Adrenal gland (tissue), 12 donors: Measurements from ENCODE around the gene LRP1B. TPM values are rescaled to one million over a fixed set of nuclear protein-coding genes. Genes with fewer than 3 reads are reported as not detected.
"Not testable (repeated sequence)": the region's sequence is repeated elsewhere in the genome, so short reads cannot be mapped to it uniquely, and the experiment has no call there.

ENCODE experiments used
- DNase-seq, 7 donors: peaks; one replicate each; pipeline ENCODE4 v3.0.0-alpha.2; 2019 to 2020
- H3K27ac ChIP-seq, 5 donors: fragments of 200-600 bp; sonication (generic) in 4 of 5; 1 replicate in 3 of 5; 2 replicates in 2 of 5; pipeline versions ENCODE4 v1.5.1 to v1.8.0; 2016 to 2020; ENCODE audit warnings: mild to moderate bottlenecking in 1 of 5
- H3K27me3 ChIP-seq: fragments of 200-600 bp; 2 replicates; pipeline ENCODE4 v1.8.0; 2021
- H3K36me3 ChIP-seq, 2 donors: fragments of 200-600 bp; replicated peaks in 1 of 2; 1 replicate in 1 of 2; 2 replicates in 1 of 2; pipeline versions ENCODE4 v1.5.1 to v1.8.0; 2018 to 2022
- H3K4me1 ChIP-seq, 2 donors: fragments of 200-600 bp; replicated peaks in 1 of 2; 1 replicate in 1 of 2; 2 replicates in 1 of 2; pipeline versions ENCODE4 v1.5.1 to v1.8.0; 2018 to 2021
- H3K4me3 ChIP-seq, 4 donors: fragments of 200-600 bp; sonication (generic) in 3 of 4; one replicate each; pipeline ENCODE4 v1.5.1; 2016 to 2018
- H3K9me3 ChIP-seq, 3 donors: fragments of 200-600 bp; sonication (generic) in 1 of 3; replicated peaks in 1 of 3; 1 replicate in 2 of 3; 2 replicates in 1 of 3; pipeline versions ENCODE4 v1.5.1 to v1.8.0; 2016 to 2021
- POLR2A ChIP-seq, 2 donors: fragments of 450-650 bp; IDR thresholded peaks; one replicate each; pipeline ENCODE4 v1.6.1; 2017; ENCODE audit warnings: antibody characterized with exemption in 2 of 2, mild to moderate bottlenecking in 2 of 2, moderate library complexity in 1 of 2
- WGBS, 4 donors: extraction: QIAGEN DNeasy Blood & Tissue Kit in 2 of 4; methylation state at CpG; one replicate each; pipeline versions ENCODE4 v1.1.5 to v1.1.7; 2013 to 2017; 5-methylcytosine and 5-hydroxymethylcytosine counted together
- intact Hi-C, 2 donors: fragments of 100-400 bp; cut with DNase I; formaldehyde crosslinking; loops; one replicate each; pipeline versions ENCODE4 v1.14.1 to v1.15.0; 2022 to 2023
- polyA plus RNA-seq, 3 donors: library from polyadenylated mRNA; stranded (reverse); fragments of 200-250 nt in 2 of 3; fragments of 350-450 nt in 1 of 3; fragmentation: Illumina TruSeq in 1 of 3; extraction: RNeasy Lipid Tissue Mini Kit (QIAGEN cat#74804) in 1 of 3; gene quantifications; one replicate each; pipeline ENCODE4 v1.2.3, GENCODE V29; 2013 to 2014
- total RNA-seq, 9 donors: library from RNA; depleted of rRNA in 4 of 9; stranded (reverse); fragments of >200 nt in 4 of 9; fragments of 120-200 nt in 1 of 9; fragmentation: NEBNext Ultra II Directional in 1 of 9; extraction: Animal tissue kit (Norgen Biotek cat#: 25700) in 1 of 9; gene quantifications; one replicate each; pipeline versions ENCODE4 v1.1.0 to v1.2.4, GENCODE V29; 2013 to 2023
- TF ChIP-seq, protein P1 (sequence below), 6 experiments: fragments of 450-650 bp in 4 of 6; fragments of 200-600 bp in 2 of 6; sonication (generic) in 1 of 6; IDR thresholded peaks; 1 replicate in 5 of 6; 2 replicates in 1 of 6; pipeline versions ENCODE4 v1.5.1 to v1.8.0; 2016 to 2021; ENCODE audit warnings: antibody characterized with exemption in 6 of 6, mild to moderate bottlenecking in 2 of 6, moderate library complexity in 1 of 6
- donor health status: healthy with polysubstance abuse.
- donor health status: Bipolar disorder and iron deficiency.
- donor health status: DM: yes; HTN: yes; CAD: no.
- donor health status: DM: no; HTN: no; CAD: no.
- donor health status: DM: no; HTN: no; CAD: no.
- donor health status: DM: yes; HTN: yes; CAD: no.

Gene LRP1B
- total and polyA plus RNA-seq, 12 donors: 0.84 to 5.4 (median 2.1) TPM

DNA sequence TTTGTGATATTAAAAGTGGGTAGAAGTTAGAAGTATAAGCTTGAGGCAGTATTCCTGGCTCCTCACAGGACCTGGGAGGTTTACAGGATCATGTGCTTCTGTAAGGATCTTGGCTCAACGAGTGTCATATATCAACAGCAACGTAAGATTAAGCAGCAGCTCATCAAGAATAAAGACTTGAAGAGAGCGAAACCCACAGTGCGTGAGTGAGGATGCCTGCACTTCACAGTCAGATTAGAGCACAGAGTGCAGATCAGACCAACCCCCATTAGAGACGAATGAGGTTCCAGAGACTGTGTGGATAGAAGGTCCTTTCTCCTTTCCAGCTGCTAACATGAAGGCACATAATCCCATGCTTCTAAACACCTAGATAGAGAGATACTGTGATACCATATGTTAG lies 1693.9 kb downstream of the LRP1B start:
- H3K4me1 ChIP-seq: no peaks in the 10 kb centered on the region
- no peaks in the 10 kb centered on the region for H3K36me3 ChIP-seq
- TF ChIP-seq, protein P1, sequence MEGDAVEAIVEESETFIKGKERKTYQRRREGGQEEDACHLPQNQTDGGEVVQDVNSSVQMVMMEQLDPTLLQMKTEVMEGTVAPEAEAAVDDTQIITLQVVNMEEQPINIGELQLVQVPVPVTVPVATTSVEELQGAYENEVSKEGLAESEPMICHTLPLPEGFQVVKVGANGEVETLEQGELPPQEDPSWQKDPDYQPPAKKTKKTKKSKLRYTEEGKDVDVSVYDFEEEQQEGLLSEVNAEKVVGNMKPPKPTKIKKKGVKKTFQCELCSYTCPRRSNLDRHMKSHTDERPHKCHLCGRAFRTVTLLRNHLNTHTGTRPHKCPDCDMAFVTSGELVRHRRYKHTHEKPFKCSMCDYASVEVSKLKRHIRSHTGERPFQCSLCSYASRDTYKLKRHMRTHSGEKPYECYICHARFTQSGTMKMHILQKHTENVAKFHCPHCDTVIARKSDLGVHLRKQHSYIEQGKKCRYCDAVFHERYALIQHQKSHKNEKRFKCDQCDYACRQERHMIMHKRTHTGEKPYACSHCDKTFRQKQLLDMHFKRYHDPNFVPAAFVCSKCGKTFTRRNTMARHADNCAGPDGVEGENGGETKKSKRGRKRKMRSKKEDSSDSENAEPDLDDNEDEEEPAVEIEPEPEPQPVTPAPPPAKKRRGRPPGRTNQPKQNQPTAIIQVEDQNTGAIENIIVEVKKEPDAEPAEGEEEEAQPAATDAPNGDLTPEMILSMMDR (IDR thresholded peaks at IDR 0.05): no peak
- TF ChIP-seq POLR2A (IDR thresholded peaks at IDR 0.05): no peak
- no peaks in the 10 kb centered on the region for H3K9me3 ChIP-seq
- intact Hi-C loops: no loop called here
- no peak for DNase-seq
- WGBS, 4 donors: 74 to 88% (median 77%) methylated on average over 5 of the region's 5 CpGs
- no peak overlapping the region for H3K4me3 ChIP-seq
- H3K27me3 ChIP-seq: no peaks in the 10 kb centered on the region
- H3K27ac ChIP-seq: no peak overlapping the region

- H3K36me3 ChIP-seq, H3K27ac ChIP-seq, H3K4me3 ChIP-seq, intact Hi-C loops, H3K9me3 ChIP-seq, H3K4me1 ChIP-seq, DNase-seq, H3K27me3 ChIP-seq: not testable (repeated sequence)
- 93 to 95% (median 93%) methylated on average over 16 to 18 of the region's 18 CpGs for WGBS, 4 donors
These were observed 1703.8 kb downstream of the LRP1B start for GRCh38 chr2:140427033-140427432.

- Histone ChIP-seq H3K27me3 (no peaks in the 10 kb centered on the region), H3K27ac (no peak overlapping the region), H3K9me3 (no peaks in the 10 kb centered on the region), H3K4me1 (no peaks in the 10 kb centered on the region), H3K36me3 (no peaks in the 10 kb centered on the region), H3K4me3 (no peak overlapping the region)
- no peak for TF ChIP-seq POLR2A (IDR thresholded peaks at IDR 0.05)
- TF ChIP-seq, protein P1 (IDR thresholded peaks at IDR 0.05): no peak
- intact Hi-C loops: no loop called here
- no peak for DNase-seq
- 70 to 85% (median 80%) methylated on average over 2 of the region's 2 CpGs for WGBS, 4 donors
These were observed 1706.3 kb downstream of the LRP1B start for GRCh38 chr2:140424471-140424870.

DNA sequence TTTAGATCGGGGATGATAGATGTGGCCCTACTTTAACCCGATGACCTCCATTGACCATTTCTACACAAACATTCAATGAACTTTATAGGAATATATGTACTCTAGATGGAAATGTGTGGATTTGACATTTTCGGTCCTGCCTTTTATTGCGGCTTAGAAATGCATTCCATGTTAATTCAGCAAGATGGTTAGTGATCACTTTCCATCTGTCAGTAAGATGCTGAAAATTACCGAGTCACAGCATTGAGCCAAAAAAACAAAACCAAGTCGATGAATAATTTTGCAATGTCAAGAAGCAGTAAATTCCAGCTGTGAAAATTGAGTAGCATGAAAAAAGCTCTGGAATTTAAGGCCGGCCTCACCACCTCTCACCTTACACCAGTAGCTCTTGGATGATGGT lies 1708.1 kb downstream of the LRP1B start:
- Histone ChIP-seq H3K9me3 (no peaks in the 10 kb centered on the region), H3K27ac (no peak overlapping the region), H3K4me3 (no peak overlapping the region), H3K36me3 (no peaks in the 10 kb centered on the region), H3K27me3 (no peaks in the 10 kb centered on the region), H3K4me1 (no peaks in the 10 kb centered on the region)
- DNase-seq: no peak
- 89 to 91% (median 90%) methylated on average over 7 of the region's 7 CpGs for WGBS, 4 donors
- intact Hi-C loops: no loop called here
- TF ChIP-seq, protein P1 (IDR thresholded peaks at IDR 0.05): no peak
- no peak for TF ChIP-seq POLR2A (IDR thresholded peaks at IDR 0.05)

DNA sequence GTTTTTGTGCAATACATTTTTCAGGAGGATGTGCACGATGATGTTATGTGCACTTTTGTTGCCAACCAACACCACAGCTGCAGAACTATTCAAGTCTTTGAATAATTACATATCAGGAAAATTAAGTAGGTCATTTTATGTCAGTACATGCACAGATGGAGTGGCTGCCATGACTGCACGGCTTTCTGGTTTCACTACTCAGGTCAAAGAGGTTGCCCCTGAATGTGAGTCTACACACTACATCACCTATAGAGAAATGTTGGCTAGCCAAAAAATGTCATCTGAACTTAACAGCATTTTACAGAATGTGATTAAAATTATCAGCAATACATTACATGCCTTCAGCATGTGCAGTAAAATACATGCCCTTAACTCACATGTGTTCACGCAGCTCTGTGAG lies 1713.3 kb downstream of the LRP1B start:
- no peak for TF ChIP-seq POLR2A (IDR thresholded peaks at IDR 0.05)
- TF ChIP-seq, protein P1 (IDR thresholded peaks at IDR 0.05): no peak
- H3K9me3 ChIP-seq: no peaks in the 10 kb centered on the region
- intact Hi-C loops: no loop called here
- H3K27me3 ChIP-seq: no peaks in the 10 kb centered on the region
- no peaks in the 10 kb centered on the region for H3K36me3 ChIP-seq
- H3K4me3 ChIP-seq: no peak overlapping the region
- no peak overlapping the region for H3K27ac ChIP-seq
- 88 to 90% (median 89%) methylated on average over 3 of the region's 3 CpGs for whole genome bisulfite sequencing, 4 donors
- H3K4me1 ChIP-seq: no peaks in the 10 kb centered on the region
- no peak for DNase-seq
